ENCODE data around the gene GON4L.
"Not testable (repeated sequence)": the region's sequence is repeated elsewhere in the genome, so short reads cannot be mapped to it uniquely, and the experiment has no call there.

Gene GON4L

GRCh38 chr1:155877945-155878344 is 20.9 kb upstream of the GON4L start:
- no peak for DNase-seq (ENCODE audit: low read depth)

GRCh38 chr1:155873860-155874259 is 16.8 kb upstream of the GON4L start:
- no peak for DNase-seq (ENCODE audit: low read depth)

GRCh38 chr1:155872527-155872926 is 15.5 kb upstream of the GON4L start:
- no peak for DNase-seq (ENCODE audit: low read depth)

- DNase-seq (ENCODE audit: low read depth) = no peak
These were observed 14.4 kb upstream of the GON4L start for GRCh38 chr1:155871390-155871789.

GRCh38 chr1:155867766-155868165 is 10.8 kb upstream of the GON4L start:
- no peak for DNase-seq (ENCODE audit: low read depth)

DNA sequence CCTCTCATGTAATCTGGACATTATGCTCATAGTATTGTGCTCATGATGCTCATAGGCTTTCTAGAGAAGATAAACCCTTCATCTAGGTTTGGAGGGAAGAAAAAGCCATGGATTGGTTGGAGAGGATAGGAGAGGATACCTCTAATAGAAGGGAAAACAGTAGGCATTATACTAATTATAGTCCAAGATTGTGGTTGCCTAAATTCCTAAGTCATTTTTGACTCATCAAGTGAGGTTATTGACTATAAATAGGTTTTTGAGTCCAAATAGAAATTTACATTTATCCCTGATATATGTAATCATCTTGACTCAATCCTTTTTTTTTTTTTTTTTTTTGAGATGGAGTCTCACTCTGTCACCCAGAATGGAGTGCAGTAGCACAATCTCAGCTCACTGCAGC is 7.4 kb upstream of the GON4L start:
- no peak for DNase-seq (ENCODE audit: low read depth)

DNA sequence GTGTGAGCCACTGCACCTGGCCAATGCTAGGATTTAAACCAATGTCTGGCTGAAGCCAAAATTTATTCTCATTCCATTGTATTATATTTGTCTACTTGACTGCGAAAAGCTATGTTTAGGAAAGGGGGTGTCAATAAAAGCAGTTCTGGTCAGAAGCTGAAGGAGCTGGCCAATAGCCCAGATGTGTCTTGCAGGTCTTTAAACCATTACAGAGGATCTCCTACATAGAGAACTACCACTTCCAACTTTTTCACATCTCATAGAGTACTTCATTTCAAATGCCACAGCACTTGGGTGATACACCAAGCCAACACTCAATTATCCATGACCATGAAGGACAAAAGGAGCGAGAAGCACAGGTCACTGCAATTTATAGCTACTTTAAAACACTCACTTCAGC is 4.9 kb upstream of the GON4L start:
- DNase-seq (ENCODE audit: low read depth) = no peak

DNA sequence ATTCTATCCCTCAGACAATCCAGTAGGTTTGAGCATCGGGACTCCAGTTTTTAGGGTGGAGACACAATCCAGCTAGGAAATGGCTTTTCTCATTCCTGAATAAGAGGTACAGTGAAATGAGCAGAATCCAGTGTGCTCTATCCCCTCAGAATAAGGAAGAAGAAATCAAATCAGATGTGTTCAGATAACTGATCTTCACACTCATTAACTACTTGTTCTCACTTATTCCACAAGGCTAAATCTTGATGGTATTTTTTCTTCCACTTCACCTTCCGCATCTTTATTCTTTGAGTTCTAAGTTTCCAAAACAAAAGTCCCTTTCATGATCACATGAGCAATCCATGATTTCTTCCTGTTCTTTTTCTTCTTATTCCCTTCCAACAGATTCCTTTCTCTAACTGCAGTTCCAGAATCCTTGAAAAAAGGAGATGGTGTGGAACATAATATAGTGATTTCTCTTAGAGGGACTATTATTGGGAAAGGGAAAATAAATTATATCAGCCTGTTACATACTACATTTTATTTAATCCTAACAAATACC is 4.0 kb upstream of the GON4L start:
- DNase-seq (ENCODE audit: low read depth) = no peak

DNA sequence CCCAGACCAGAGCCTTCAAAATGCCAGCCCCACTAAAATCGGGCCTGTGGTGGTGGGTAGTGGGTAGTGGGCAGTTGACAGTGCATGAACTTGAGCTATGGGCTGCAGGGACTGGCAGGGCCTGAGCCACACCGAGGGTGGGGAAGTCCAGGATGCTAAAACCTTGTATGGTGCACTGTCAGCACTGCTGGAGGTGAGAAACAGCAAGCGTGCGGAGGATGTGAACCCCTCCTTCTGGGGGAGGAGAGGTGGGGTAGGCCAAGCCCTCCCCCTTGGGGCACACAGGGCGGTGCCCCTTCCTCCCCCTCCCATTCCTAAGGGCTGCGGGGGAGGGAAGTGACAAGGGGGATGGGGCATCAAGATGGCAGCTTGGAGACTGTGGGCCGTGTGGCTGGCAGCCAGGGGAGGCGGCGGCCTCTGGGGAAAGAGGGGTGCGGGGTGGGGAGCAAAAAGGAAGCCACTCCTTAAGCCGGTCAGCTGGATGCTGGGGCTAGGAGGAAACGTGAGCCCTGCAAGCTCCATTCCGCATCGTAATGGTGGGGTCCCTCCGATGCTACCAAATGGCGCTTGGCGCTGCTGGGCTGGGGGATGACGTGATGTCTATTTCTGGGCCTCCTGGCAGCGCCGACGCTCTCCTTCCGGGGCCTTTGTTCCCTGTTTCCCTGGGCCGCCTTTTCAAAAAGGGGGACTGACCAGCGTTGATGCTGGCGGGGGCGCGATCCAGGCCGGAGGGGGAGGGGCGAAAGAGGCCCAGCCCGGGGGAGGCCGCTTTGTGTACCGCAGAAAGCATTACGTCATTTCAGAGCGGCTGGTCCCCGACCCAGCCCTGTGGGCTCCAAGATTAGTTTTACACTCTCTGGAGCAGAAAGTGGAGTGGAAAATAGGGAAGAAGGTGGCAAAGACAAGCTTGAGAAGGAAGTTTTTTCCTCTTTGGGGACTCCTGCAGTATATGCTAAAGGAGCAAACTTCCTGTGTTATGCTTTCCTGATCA is 3.2 kb upstream of the GON4L start:
- peak; percentile 57 for DNase-seq (ENCODE audit: low read depth)

- peak; percentile 89 for DNase-seq (ENCODE audit: low read depth)
These were observed 2.3 kb upstream of the GON4L start, which contains the start of gene SYT11 for GRCh38 chr1:155859234-155859829. TSS of gene SYT11 (plus strand) at chr1:155859567. CDS start at chr1:155859762, 195 bp downstream.

DNA sequence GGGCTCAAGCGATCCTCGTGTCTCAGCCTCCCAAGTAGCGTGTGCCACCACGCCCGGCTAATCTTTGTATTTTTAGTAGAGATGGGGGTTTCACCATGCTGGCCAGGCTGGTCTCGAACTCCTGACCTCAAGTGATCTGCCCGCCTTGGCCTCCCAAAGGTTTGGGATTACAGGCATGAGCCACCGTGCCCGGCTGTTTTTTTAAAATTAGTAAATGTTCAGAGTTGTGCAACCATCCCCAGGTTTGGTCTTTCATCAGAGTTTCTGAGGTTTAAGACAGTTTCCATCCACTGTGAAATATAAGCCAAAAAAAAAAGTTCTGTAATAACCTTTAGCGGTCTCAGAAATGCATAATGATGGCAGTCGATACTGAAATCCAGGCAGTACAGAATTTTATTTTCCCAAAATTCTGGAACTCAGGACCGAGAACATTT is 1.8 kb upstream of the GON4L start:
- DNase-seq (ENCODE audit: low read depth) = no peak

- DNase-seq (ENCODE audit: low read depth) = no peak
These were observed 598 bp downstream of the GON4L start for GRCh38 chr1:155856257-155856974.

GRCh38 chr1:155850345-155850744 is 6.7 kb downstream of the GON4L start:
- no peak for DNase-seq (ENCODE audit: low read depth)

DNA sequence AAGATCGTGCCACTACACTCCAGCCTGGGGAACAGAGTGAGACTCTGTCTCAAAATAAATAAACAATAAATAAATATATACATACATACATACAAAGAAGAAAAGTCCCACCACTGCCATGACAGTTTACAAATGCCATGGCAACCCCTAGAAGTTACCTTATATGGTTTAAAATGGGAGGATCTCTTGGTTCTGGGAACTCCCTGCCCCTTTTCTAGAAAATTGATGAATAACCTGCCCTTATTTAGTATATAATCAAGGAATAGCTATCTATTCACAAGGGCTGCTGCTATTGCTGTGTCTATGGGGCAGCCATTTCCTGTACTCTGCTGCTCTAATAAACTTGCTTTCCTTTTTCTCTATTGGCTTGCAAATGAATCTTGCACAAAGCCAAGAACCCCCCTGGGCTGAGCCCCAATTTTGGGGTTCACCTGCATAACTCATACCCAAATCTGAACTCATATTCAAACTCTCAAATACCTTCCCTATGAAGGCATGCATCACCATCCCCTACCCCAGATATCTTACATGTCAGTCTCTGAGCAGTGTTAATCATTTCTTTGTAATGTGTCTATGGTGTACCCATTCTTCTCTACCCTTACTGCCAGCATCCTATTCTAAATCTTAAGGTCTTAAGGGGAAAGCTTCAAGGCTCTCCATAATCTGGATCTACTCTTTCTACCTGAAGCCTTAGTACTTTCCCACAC is 9.0 kb downstream of the GON4L start:
- DNase-seq (ENCODE audit: low read depth) = no peak

- no peak for DNase-seq (ENCODE audit: low read depth)
These were observed 12.1 kb downstream of the GON4L start for GRCh38 chr1:155844860-155845421.

GRCh38 chr1:155840386-155840785 is 16.6 kb downstream of the GON4L start:
- no peak for DNase-seq (ENCODE audit: low read depth)

GRCh38 chr1:155835548-155835947 is 21.5 kb downstream of the GON4L start:
- DNase-seq (ENCODE audit: low read depth) = no peak

DNA sequence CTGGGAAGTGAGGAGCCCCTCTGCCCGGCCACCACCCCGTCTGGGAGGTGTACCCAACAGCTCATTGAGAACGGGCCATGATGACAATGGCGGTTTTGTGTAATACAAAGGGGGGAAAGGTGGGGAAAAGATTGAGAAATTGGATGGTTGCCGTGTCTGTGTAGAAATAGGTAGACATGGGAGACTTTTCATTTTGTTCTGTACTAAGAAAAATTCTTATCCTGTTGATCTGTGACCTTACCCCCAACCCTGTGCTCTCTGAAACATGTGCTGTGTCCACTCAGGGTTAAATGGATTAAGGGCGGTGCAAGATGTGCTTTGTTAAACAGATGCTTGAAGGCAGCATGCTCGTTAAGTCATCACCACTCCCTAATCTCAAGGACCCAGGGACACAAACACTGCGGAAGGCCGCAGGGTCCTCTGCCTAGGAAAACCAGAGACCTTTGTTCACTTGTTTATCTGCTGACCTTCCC is 22.1 kb downstream of the GON4L start:
- DNase-seq (ENCODE audit: low read depth) = not testable (repeated sequence)

GRCh38 chr1:155834296-155834926 is 22.6 kb downstream of the GON4L start:
- DNase-seq (ENCODE audit: low read depth) = peak; percentile 61

- no peak for DNase-seq (ENCODE audit: low read depth)
These were observed 23.2 kb downstream of the GON4L start for GRCh38 chr1:155833665-155834295.
